HFF-Myc (cell line): ENCODE measurements around the gene CHP1.
A peak's percentile ranks its signal among the peaks of the same experiment; 100 is the strongest.
"Not testable (repeated sequence)": the region's sequence is repeated elsewhere in the genome, so short reads cannot be mapped to it uniquely, and the experiment has no call there.

ENCODE experiments used
- DNase-seq: peaks from one replicate; pipeline ENCODE4 v3.0.0-alpha.2; 2011; ENCODE audit warnings: low read depth; ENCODE audit errors: extremely low read depth
- H3K4me3 ChIP-seq: replicated peaks from 2 replicates; pipeline ENCODE4 v1.5.1; 2011; ENCODE audit warnings: low read depth, mild to moderate bottlenecking, control low read depth, low read length
- CTCF ChIP-seq: IDR thresholded peaks from 2 replicates; pipeline ENCODE4 v1.5.1; 2012; ENCODE audit warnings: mild to moderate bottlenecking, low read depth, low read length, control low read depth; ENCODE audit errors: missing control alignments

CHP1 gene

DNA sequence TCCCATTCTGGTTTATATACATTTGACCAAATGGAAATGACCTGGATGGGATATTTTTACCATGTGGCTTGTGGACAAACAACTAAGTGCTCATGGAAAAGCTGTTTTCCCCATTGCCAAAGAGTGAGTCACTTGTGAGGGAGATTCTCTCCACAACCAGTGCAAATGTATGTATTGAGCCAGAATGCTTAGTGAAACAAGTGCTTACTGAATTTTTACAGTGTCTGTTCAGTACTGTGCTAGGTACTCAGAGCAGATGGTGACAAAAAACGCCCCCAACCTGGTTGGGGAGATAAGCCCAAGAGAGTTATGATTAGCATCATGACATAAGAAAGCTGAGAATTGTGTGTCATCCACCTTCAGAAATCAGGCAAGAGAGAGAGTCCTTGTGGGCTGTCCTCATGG is 2.3 kb downstream of the CHP1 start:
- DNase-seq = peak; percentile 48
- TF ChIP-seq CTCF = no peak
- 0 out of 2 replicates have a peak overlapping the region, but pooled peaks have one; percentile 8 for H3K4me3 ChIP-seq

DNA sequence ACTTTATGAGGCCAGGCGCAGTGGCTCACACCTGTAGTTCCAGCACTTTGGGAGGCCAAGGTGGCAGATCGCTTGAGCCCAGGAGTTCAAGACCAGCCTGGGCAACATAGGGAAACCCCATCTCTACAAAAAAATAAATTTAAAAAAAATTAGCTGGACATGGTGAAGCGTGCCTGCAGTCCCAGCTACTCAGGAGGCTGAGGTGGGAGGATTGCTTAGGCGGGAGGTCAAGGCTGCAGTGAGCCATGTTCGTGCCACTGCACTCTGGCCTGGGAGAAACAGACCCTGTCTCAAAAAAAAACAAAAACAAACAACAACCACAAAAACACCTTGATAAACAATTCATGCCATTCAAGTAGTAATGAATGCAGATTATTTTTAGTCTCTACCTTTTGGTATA is 4.2 kb downstream of the CHP1 start:
- DNase-seq, H3K4me3 ChIP-seq: not testable (repeated sequence)

DNA sequence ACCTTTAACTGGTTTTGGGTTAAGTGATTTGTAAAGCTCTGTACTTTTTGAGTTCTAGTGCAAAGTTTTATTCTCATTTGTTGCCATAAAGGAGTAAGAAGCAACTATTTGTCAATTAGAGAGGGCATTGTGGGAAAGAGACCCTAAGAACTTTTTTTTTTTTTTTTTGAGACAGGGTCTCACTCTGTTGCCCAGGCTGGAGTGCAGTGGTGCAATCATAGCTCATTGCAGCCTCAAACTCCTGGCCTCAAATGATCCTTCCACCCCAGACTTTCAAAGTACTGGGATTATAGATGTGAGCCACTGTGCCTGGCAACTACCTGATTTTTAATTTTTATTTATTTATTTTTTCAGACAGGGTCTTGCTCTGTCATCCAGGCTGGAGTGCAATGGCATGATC is 4.9 kb downstream of the CHP1 start:
- no peak for TF ChIP-seq CTCF
- no peak for DNase-seq
- H3K4me3 ChIP-seq = no peak overlapping the region

- no peak overlapping the region for H3K4me3 ChIP-seq
- TF ChIP-seq CTCF = no peak
- no peak for DNase-seq
Measured at GRCh38 chr15:41238100-41238499, 7.0 kb downstream of the CHP1 start.

GRCh38 chr15:41241221-41241964 is 10.3 kb downstream of the CHP1 start:
- TF ChIP-seq CTCF = no peak
- H3K4me3 ChIP-seq = no peak overlapping the region
- DNase-seq = no peak

DNA sequence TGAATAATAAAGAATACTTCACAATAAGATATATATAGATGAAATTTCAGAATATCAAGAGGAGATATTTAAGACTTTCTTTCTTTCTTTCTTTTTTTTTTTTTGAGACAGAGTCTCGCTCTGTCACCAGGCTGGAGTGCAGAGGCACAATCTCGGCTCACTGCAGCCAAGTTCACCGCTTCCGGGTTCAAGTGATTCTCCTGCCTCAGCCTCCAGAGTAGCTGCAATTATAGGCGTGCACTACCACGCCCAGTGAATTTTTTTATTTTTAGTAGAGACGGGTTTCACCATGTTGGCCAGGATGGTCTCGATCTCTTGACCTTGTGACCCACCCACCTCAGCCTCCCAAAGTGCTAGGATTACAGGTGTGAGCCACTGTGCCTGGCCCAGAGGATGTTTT is 19.7 kb downstream of the CHP1 start:
- not testable (repeated sequence) for DNase-seq, H3K4me3 ChIP-seq

DNA sequence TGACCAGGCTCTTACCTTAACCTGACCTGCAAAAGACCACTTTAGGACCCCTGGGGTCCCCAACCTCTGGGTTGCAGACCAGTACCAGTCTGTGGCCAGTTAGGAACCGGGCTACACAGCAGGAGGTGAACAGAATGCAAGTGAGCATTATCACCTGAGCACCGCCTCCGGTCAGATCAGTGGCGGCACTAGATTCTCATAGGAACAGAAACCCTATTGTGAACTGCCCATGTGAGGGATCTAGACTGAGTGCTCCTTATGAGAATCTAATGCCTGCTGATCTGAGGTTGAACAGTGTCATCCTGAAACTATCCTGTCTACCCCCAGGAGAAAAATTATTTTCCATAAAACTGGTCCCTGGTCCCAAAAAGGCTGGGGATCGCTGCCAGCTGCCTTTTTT is 20.3 kb downstream of the CHP1 start:
- DNase-seq = no peak
- no peak for TF ChIP-seq CTCF
- H3K4me3 ChIP-seq = no peak overlapping the region

DNA sequence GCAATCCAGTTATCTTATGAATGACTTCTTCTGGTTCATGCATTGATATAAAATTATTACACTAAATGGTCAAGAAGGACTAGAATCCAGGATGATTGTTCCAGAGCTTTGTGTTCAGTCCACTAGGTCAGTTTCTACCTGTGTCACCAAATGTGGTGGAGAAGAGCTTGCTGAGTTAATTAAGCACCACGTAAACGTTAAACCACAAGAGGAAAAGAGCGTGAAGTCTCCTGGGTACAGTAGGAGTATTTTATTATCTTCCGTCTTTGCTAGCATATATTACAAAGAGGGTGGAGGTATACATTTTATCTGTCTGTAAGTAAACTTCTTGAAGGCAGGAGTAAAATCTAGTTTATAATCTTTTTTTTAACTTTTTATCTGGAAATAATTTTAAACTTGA is 23.5 kb downstream of the CHP1 start:
- H3K4me3 ChIP-seq = no peak overlapping the region
- DNase-seq = no peak
- no peak for TF ChIP-seq CTCF
